ENCODE results near the gene KRTAP2-2. TPM values are rescaled to one million over a fixed set of nuclear protein-coding genes. Genes with fewer than 3 reads are reported as not detected.
"Not testable (repeated sequence)": the region's sequence is repeated elsewhere in the genome, so short reads cannot be mapped to it uniquely, and the experiment has no call there.

Gene KRTAP2-2
- polyA plus RNA-seq, 1 of the 3 experiments (the other 2 are of a cell fraction), result not detected

DNA sequence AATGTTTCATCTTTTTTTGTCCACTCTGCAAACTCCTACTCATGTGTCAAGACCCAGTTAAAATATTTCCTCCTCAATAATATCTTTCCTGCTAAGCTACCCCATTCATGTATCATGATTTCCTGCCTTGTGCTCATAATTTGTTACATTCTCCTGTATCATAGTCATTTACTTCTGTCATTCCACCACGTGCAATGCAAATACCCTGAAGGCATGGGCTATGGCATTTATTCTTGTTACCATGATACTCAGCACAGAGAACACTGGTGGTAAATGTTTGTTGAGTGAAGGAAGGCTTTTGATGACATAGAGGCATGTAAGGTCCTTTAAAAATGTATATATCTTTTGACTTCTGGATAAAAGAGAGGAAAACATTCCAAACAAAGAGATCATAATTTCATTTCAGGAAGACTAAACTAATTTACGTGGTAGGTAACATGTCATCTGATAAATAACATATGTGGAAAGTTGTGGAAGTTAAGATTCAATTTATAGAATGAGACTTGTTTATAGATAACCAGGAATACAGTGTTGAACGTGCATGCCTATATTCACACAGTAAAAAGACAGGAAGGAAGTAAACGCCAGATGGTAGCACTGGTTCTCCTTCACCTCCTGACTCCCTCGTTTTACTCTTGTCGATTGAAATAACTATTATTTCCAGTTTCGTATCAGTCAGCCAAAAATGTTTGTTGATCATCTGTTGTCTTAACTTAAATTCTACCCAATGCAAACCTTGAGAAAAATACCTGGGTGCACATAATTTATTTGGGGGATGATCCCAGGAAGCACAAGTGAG is 44.9 kb upstream of the KRTAP2-2 start:
- H3K9me2 ChIP-seq; H3K4me1 ChIP-seq (ENCODE audit: control insufficient read depth in 1 of 2, insufficient read depth in 2 of 2, low read depth in 1 of 2, low read length in 1 of 2); H3K4me3 ChIP-seq (ENCODE audit: low read depth in 2 of 2, low read length in 1 of 2); DNase-seq; H3K9ac ChIP-seq; H3K27me3 ChIP-seq (ENCODE audit: insufficient read depth); POLR2A ChIA-PET; H3F3A ChIP-seq (replicated peaks; ENCODE audit: insufficient read depth); H3K9me3 ChIP-seq; H3K4me2 ChIP-seq; H3K27ac ChIP-seq (ENCODE audit: low read depth in 2 of 2, low read length in 1 of 2); H3K36me3 ChIP-seq (replicated peaks in 1 of 2; ENCODE audit: control insufficient read depth in 1 of 2, insufficient read depth in 2 of 2, low read length in 1 of 2); H3K79me2 ChIP-seq (ENCODE audit: insufficient read depth); CTCF ChIA-PET; H4K20me1 ChIP-seq (ENCODE audit: insufficient read depth): not testable (repeated sequence)
- 0 out of 2 replicates have a peak overlapping the region, but pooled peaks have one; percentile 1 for H2AFZ ChIP-seq (ENCODE audit: low read depth)
- 16% methylated on average over 7 of the region's 7 CpGs for WGBS (ENCODE audit: low lambda C conversion rate)

DNA sequence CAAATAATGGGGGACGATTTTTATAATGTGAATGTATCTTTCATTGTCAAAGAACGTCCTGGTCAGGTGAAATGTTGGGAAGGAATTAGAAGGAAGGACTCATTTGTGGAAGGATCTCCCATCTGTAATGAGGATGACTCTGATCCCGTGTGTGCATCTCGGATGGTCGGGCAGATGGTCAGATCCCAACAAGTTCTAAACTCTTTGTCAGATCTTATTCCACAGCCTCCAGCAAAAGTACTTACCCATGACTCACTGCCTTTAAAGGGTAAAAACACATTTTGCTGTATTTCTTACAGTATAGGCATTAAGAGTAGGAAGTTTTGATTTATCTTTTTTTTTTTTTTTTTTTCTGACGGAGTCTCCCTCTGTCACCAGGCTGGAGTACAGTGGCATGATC is 43.5 kb upstream of the KRTAP2-2 start:
- ChIA-PET POLR2A (no interaction called here), CTCF (no interaction called here)
- no peaks in the 10 kb centered on the region for H4K20me1 ChIP-seq (ENCODE audit: insufficient read depth)
- no peak overlapping the region for H3K4me3 ChIP-seq (ENCODE audit: low read depth in 2 of 2, low read length in 1 of 2)
- no peak for DNase-seq
- no peak overlapping the region for H3K9ac ChIP-seq
- H2AFZ ChIP-seq (ENCODE audit: low read depth), result no peak overlapping the region
- no peaks in the 10 kb centered on the region for H3K9me2 ChIP-seq
- H3K4me1 ChIP-seq (ENCODE audit: control insufficient read depth in 1 of 2, insufficient read depth in 2 of 2, low read depth in 1 of 2, low read length in 1 of 2), result peaks cover 0 to 5% of the 10 kb centered on the region in 2 experiments; a peak in 1 of 4 replicates
- TF ChIP-seq, protein P1, sequence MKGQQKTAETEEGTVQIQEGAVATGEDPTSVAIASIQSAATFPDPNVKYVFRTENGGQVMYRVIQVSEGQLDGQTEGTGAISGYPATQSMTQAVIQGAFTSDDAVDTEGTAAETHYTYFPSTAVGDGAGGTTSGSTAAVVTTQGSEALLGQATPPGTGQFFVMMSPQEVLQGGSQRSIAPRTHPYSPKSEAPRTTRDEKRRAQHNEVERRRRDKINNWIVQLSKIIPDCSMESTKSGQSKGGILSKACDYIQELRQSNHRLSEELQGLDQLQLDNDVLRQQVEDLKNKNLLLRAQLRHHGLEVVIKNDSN (IDR thresholded peaks at IDR 0.05; ENCODE audit: borderline replicate concordance, low read depth), result no peak
- no peak for TF ChIP-seq RFX5 (IDR thresholded peaks at IDR 0.05; ENCODE audit: low read length)
- TF ChIP-seq SMC3 (IDR thresholded peaks at IDR 0.05; ENCODE audit: low read depth, low read length), result no peak
- no peak for TF ChIP-seq FOSL2 (IDR thresholded peaks at IDR 0.05; ENCODE audit: borderline replicate concordance, low read depth)
- TF ChIP-seq, protein P2, sequence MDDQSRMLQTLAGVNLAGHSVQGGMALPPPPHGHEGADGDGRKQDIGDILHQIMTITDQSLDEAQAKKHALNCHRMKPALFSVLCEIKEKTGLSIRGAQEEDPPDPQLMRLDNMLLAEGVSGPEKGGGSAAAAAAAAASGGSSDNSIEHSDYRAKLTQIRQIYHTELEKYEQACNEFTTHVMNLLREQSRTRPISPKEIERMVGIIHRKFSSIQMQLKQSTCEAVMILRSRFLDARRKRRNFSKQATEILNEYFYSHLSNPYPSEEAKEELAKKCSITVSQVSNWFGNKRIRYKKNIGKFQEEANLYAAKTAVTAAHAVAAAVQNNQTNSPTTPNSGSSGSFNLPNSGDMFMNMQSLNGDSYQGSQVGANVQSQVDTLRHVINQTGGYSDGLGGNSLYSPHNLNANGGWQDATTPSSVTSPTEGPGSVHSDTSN (IDR thresholded peaks at IDR 0.05), result no peak
- no peaks in the 10 kb centered on the region for H3K79me2 ChIP-seq (ENCODE audit: insufficient read depth)
- H3K9me3 ChIP-seq, result no peaks in the 10 kb centered on the region
- H3K4me2 ChIP-seq, result 0 out of 2 replicates have a peak overlapping the region, but pooled peaks have one; percentile 15
- 11% methylated on average over 6 of the region's 6 CpGs for WGBS (ENCODE audit: low lambda C conversion rate)
- no peaks in the 10 kb centered on the region for H3K36me3 ChIP-seq (replicated peaks in 1 of 2; ENCODE audit: control insufficient read depth in 1 of 2, insufficient read depth in 2 of 2, low read length in 1 of 2)
- no peaks in the 10 kb centered on the region for H3K27me3 ChIP-seq (ENCODE audit: insufficient read depth)
- H3F3A ChIP-seq (replicated peaks; ENCODE audit: insufficient read depth), result peaks cover 6% of the 10 kb centered on the region
- no peak overlapping the region for H3K27ac ChIP-seq (ENCODE audit: low read depth in 2 of 2, low read length in 1 of 2)

DNA sequence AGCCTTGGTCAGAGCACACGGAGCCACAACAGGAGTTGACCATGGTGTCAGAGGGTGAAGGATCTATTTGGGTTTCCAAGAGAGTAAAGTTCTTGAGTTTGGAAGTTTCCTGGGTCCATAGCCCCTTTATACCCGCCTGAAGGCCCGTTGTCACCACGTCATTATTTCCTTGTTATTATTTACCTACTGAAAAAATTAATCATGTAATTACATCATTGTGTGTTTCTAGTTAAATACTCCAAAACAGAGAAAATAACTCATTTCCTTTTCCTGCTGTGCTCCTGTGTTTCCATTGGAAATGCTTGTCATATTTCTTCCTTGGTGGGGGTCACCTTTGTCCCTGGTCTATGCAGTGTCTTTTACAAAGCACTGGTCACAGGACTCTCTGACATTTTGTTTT is 43.0 kb upstream of the KRTAP2-2 start, which contains the start of gene KRTAP4-8:
TSS of gene KRTAP4-8 (minus strand) at position 101 of the 400 bp plus-strand sequence. CDS start at position 43, 58 bp downstream.
- CTCF ChIA-PET, result no interaction called here
- TF ChIP-seq RCOR1 (IDR thresholded peaks at IDR 0.05; ENCODE audit: low read length), result no peak
- TF ChIP-seq POLR2AphosphoS5 (IDR thresholded peaks at IDR 0.05; ENCODE audit: low read depth, low read length), result no peak
- TF ChIP-seq SIN3A (IDR thresholded peaks at IDR 0.05; ENCODE audit: borderline replicate concordance, low read depth, low read length), result no peak
- TF ChIP-seq RXRA (IDR thresholded peaks at IDR 0.05; ENCODE audit: borderline replicate concordance, low read depth), result no peak
- TF ChIP-seq NRF1 (IDR thresholded peaks at IDR 0.05; ENCODE audit: low read depth, low read length), result no peak
- TF ChIP-seq GABPA (IDR thresholded peaks at IDR 0.05; ENCODE audit: low read depth), result no peak
- no peak for TF ChIP-seq MXI1 (IDR thresholded peaks at IDR 0.05; ENCODE audit: low read depth, low read length)
- TF ChIP-seq, protein P3, sequence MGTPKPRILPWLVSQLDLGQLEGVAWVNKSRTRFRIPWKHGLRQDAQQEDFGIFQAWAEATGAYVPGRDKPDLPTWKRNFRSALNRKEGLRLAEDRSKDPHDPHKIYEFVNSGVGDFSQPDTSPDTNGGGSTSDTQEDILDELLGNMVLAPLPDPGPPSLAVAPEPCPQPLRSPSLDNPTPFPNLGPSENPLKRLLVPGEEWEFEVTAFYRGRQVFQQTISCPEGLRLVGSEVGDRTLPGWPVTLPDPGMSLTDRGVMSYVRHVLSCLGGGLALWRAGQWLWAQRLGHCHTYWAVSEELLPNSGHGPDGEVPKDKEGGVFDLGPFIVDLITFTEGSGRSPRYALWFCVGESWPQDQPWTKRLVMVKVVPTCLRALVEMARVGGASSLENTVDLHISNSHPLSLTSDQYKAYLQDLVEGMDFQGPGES (IDR thresholded peaks at IDR 0.05; ENCODE audit: low read depth, low read length), result no peak
- TF ChIP-seq ELF1 (IDR thresholded peaks at IDR 0.05), result no peak
- no peak for TF ChIP-seq TEAD4 (IDR thresholded peaks at IDR 0.05; ENCODE audit: borderline replicate concordance, insufficient read depth)
- TF ChIP-seq FOXM1 (IDR thresholded peaks at IDR 0.05; ENCODE audit: low read depth), result no peak
- TF ChIP-seq, protein P4, sequence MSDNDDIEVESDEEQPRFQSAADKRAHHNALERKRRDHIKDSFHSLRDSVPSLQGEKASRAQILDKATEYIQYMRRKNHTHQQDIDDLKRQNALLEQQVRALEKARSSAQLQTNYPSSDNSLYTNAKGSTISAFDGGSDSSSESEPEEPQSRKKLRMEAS (IDR thresholded peaks at IDR 0.05; ENCODE audit: low read depth), result no peak
- TF ChIP-seq FOSL2 (IDR thresholded peaks at IDR 0.05; ENCODE audit: borderline replicate concordance, low read depth), result no peak
- TF ChIP-seq MEF2A (IDR thresholded peaks at IDR 0.05; ENCODE audit: borderline replicate concordance, low read depth), result no peak

More for the DNA sequence above, 43.0 kb upstream of the KRTAP2-2 start, which contains the start of gene KRTAP4-8:
- H3F3A ChIP-seq (replicated peaks; ENCODE audit: insufficient read depth), result peaks cover 6% of the 10 kb centered on the region
- H3K36me3 ChIP-seq (replicated peaks in 1 of 2; ENCODE audit: control insufficient read depth in 1 of 2, insufficient read depth in 2 of 2, low read length in 1 of 2), result no peaks in the 10 kb centered on the region
- H2AFZ ChIP-seq (ENCODE audit: low read depth), result no peak within 1 kb of the TSS
- H3K27ac ChIP-seq (ENCODE audit: low read depth in 2 of 2, low read length in 1 of 2), result no peak within 1 kb of the TSS
- no peaks in the 10 kb centered on the region for H4K20me1 ChIP-seq (ENCODE audit: insufficient read depth)
- no peaks in the 10 kb centered on the region for H3K79me2 ChIP-seq (ENCODE audit: insufficient read depth)
- no peak within 1 kb of the TSS for H3K9ac ChIP-seq
- peaks cover 0 to 5% of the 10 kb centered on the region in 2 experiments; a peak in 1 of 4 replicates for H3K4me1 ChIP-seq (ENCODE audit: control insufficient read depth in 1 of 2, insufficient read depth in 2 of 2, low read depth in 1 of 2, low read length in 1 of 2)
- H3K4me2 ChIP-seq, result 0 out of 2 replicates have a peak within 1 kb of the TSS, but pooled peaks have one; percentile 15
- H3K9me2 ChIP-seq, result no peaks in the 10 kb centered on the region
- H3K9me3 ChIP-seq, result no peaks in the 10 kb centered on the region
- POLR2A ChIA-PET, result no interaction called here
- no peak for DNase-seq
- 9% methylated on average over 4 of the region's 4 CpGs for WGBS (ENCODE audit: low lambda C conversion rate)
- no peak within 1 kb of the TSS for H3K4me3 ChIP-seq (ENCODE audit: low read depth in 2 of 2, low read length in 1 of 2)
- no peaks in the 10 kb centered on the region for H3K27me3 ChIP-seq (ENCODE audit: insufficient read depth)
